DOHH2 (cell line): ENCODE measurements around the gene CNTNAP2.

Source experiments
- CTCF ChIP-seq: fragments of 200-600 bp; sonication (generic); IDR thresholded peaks from one replicate; pipeline ENCODE4 v1.5.1; 2014; ENCODE audit warnings: antibody characterized with exemption, mild to moderate bottlenecking, low read depth, low read length; ENCODE audit not compliant: poor library complexity, severe bottlenecking
- EZH2phosphoT487 ChIP-seq: fragments of 200-600 bp; sonication (generic); IDR thresholded peaks from 2 replicates; pipeline ENCODE4 v1.6.1; 2017; ENCODE audit warnings: borderline replicate concordance, mild to moderate bottlenecking, antibody characterized with exemption, low read length, moderate library complexity, mixed read lengths

GRCh38 chr7:147443942-147444341 lies 1327.3 kb downstream of the CNTNAP2 start:
- TF ChIP-seq CTCF (no peak), EZH2phosphoT487 (no peak)
